ENCODE data around the gene GLI1. TPM values are rescaled to one million over a fixed set of nuclear protein-coding genes. Genes with fewer than 3 reads are reported as not detected.
"Not testable (repeated sequence)": the region's sequence is repeated elsewhere in the genome, so short reads cannot be mapped to it uniquely, and the experiment has no call there.

The GLI1 gene
- polyA plus RNA-seq: 1.0 to 1.4 TPM (median 1.2 TPM) in 3 replicates
- not detected for polyA plus RNA-seq (2011; ENCODE audit: low read depth)
- 0.17 and 0.70 TPM in 2 replicates for polyA plus RNA-seq (2011; cell fraction: cytosol; rRNA removed)
- 1.1 and 3.4 TPM in 2 replicates for polyA plus RNA-seq (2011; cell fraction: nucleus; rRNA removed)
- 0.07 and 2.9 TPM in 2 replicates for polyA plus RNA-seq (2012; ENCODE audit: low replicate concordance)
- 0.49 to 8.1 TPM (median 2.0 TPM) in 3 replicates for polyA minus RNA-seq
- polyA minus RNA-seq (2011; cell fraction: cytosol; rRNA and poly(A)+ RNA removed): not detected
- polyA minus RNA-seq (2011; cell fraction: nucleus; rRNA and poly(A)+ RNA removed): 0.21 and 1.4 TPM in 2 replicates

- Histone ChIP-seq H3K4me1 (ENCODE audit: control insufficient read depth, extremely low read depth, insufficient read depth, low read length) (peaks cover 44% of the 10 kb centered on the region), H3K9ac (ENCODE audit: control insufficient read depth, extremely low read depth, insufficient read depth, low read length) (peak within 1 kb of the TSS; percentile 76), H3K79me2 (ENCODE audit: control insufficient read depth, insufficient read depth, low read length) (no peaks in the 10 kb centered on the region), H3K27me3 (ENCODE audit: control insufficient read depth, extremely low read depth, insufficient read depth, low read length) (peaks cover 16% of the 10 kb centered on the region), H3K9me1 (ENCODE audit: control insufficient read depth, extremely low read depth, insufficient read depth, low read length) (no peaks in the 10 kb centered on the region), H3K27ac (ENCODE audit: control insufficient read depth, insufficient read depth, low read length) (peak within 1 kb of the TSS; percentile 91), H3K9me3 (ENCODE audit: control insufficient read depth, low read depth, low read length) (no peaks in the 10 kb centered on the region), H3K4me2 (ENCODE audit: control insufficient read depth, extremely low read depth, insufficient read depth, low read depth, low read length) (peak within 1 kb of the TSS; percentile 97), H3K36me3 (ENCODE audit: control insufficient read depth in 2 of 2, extremely low read depth in 1 of 2, insufficient read depth in 2 of 2, low read length in 2 of 2) (no peaks in the 10 kb centered on the region), H3K4me3 (ENCODE audit: control insufficient read depth in 2 of 3, extremely low read depth in 1 of 3, insufficient read depth in 2 of 3, low read depth in 1 of 3, low read length in 3 of 3) (peak within 1 kb of the TSS; percentile 50 to 96 (median 94)), H4K20me1 (ENCODE audit: control insufficient read depth, extremely low read depth, insufficient read depth, low read length) (no peaks in the 10 kb centered on the region), H2AFZ (ENCODE audit: control insufficient read depth, low read length) (peak within 1 kb of the TSS; percentile 97)
- dilution Hi-C loops (cut with MboI; ENCODE audit: extremely low pct_ligation_motif_present, low sequenced_read_pairs): no loop called here
- FAIRE-seq (no peak), DNase-seq (ENCODE audit: low read depth, low spot score) (no peak)
- TF ChIP-seq CTCF (optimal IDR thresholded peaks at IDR 0.05 in 1 of 3, IDR thresholded peaks at IDR 0.05 in 1 of 3, conservative IDR thresholded peaks at IDR 0.05 in 1 of 3; ENCODE audit: extremely low read depth in 1 of 3, insufficient read depth in 2 of 3, low read length in 3 of 3) (no peak), EZH2 (IDR thresholded peaks at IDR 0.05; ENCODE audit: low read length) (no peak)
These were observed at the start of gene GLI1 for GRCh38 chr12:57459750-57460467. TSS of gene GLI1 (plus strand) at chr12:57459785. CDS start at chr12:57463692, 3,907 bp downstream.

- H3K9me1 ChIP-seq (ENCODE audit: control insufficient read depth, extremely low read depth, insufficient read depth, low read length): no peaks in the 10 kb centered on the region
- TF ChIP-seq CTCF (optimal IDR thresholded peaks at IDR 0.05 in 1 of 3, IDR thresholded peaks at IDR 0.05 in 1 of 3, conservative IDR thresholded peaks at IDR 0.05 in 1 of 3; ENCODE audit: extremely low read depth in 1 of 3, insufficient read depth in 2 of 3, low read length in 3 of 3): no peak
- TF ChIP-seq EZH2 (IDR thresholded peaks at IDR 0.05; ENCODE audit: low read length): no peak
- H3K9ac ChIP-seq (ENCODE audit: control insufficient read depth, extremely low read depth, insufficient read depth, low read length): no peak overlapping the region
- H3K4me3 ChIP-seq (ENCODE audit: control insufficient read depth in 2 of 3, extremely low read depth in 1 of 3, insufficient read depth in 2 of 3, low read depth in 1 of 3, low read length in 3 of 3): no peak overlapping the region
- FAIRE-seq: no peak
- no peak overlapping the region for H3K27ac ChIP-seq (ENCODE audit: control insufficient read depth, insufficient read depth, low read length)
- H3K27me3 ChIP-seq (ENCODE audit: control insufficient read depth, extremely low read depth, insufficient read depth, low read length): no peaks in the 10 kb centered on the region
- no peak for DNase-seq (ENCODE audit: low read depth, low spot score)
- peaks cover 8% of the 10 kb centered on the region for H3K79me2 ChIP-seq (ENCODE audit: control insufficient read depth, insufficient read depth, low read length)
- H4K20me1 ChIP-seq (ENCODE audit: control insufficient read depth, extremely low read depth, insufficient read depth, low read length): no peaks in the 10 kb centered on the region
- no peak overlapping the region for H2AFZ ChIP-seq (ENCODE audit: control insufficient read depth, low read length)
- no peak overlapping the region for H3K4me2 ChIP-seq (ENCODE audit: control insufficient read depth, extremely low read depth, insufficient read depth, low read depth, low read length)
- H3K36me3 ChIP-seq (ENCODE audit: control insufficient read depth in 2 of 2, extremely low read depth in 1 of 2, insufficient read depth in 2 of 2, low read length in 2 of 2): no peaks in the 10 kb centered on the region
- no peaks in the 10 kb centered on the region for H3K4me1 ChIP-seq (ENCODE audit: control insufficient read depth, extremely low read depth, insufficient read depth, low read length)
- no peaks in the 10 kb centered on the region for H3K9me3 ChIP-seq (ENCODE audit: control insufficient read depth, low read depth, low read length)
- dilution Hi-C loops (cut with MboI; ENCODE audit: extremely low pct_ligation_motif_present, low sequenced_read_pairs): no loop called here
These were observed 49.1 kb upstream of the GLI1 start for GRCh38 chr12:57410534-57410933.

- H3K79me2 ChIP-seq (ENCODE audit: control insufficient read depth, insufficient read depth, low read length): peaks cover 17% of the 10 kb centered on the region
- H3K4me2 ChIP-seq (ENCODE audit: control insufficient read depth, extremely low read depth, insufficient read depth, low read depth, low read length); H3K9me1 ChIP-seq (ENCODE audit: control insufficient read depth, extremely low read depth, insufficient read depth, low read length); H3K9me3 ChIP-seq (ENCODE audit: control insufficient read depth, low read depth, low read length); H3K4me1 ChIP-seq (ENCODE audit: control insufficient read depth, extremely low read depth, insufficient read depth, low read length); dilution Hi-C loops (cut with MboI; ENCODE audit: extremely low pct_ligation_motif_present, low sequenced_read_pairs); H4K20me1 ChIP-seq (ENCODE audit: control insufficient read depth, extremely low read depth, insufficient read depth, low read length); DNase-seq (ENCODE audit: low read depth, low spot score); H3K4me3 ChIP-seq (ENCODE audit: control insufficient read depth in 2 of 3, extremely low read depth in 1 of 3, insufficient read depth in 2 of 3, low read depth in 1 of 3, low read length in 3 of 3); H3K9ac ChIP-seq (ENCODE audit: control insufficient read depth, extremely low read depth, insufficient read depth, low read length); H2AFZ ChIP-seq (ENCODE audit: control insufficient read depth, low read length); H3K36me3 ChIP-seq (ENCODE audit: control insufficient read depth in 2 of 2, extremely low read depth in 1 of 2, insufficient read depth in 2 of 2, low read length in 2 of 2); H3K27ac ChIP-seq (ENCODE audit: control insufficient read depth, insufficient read depth, low read length); H3K27me3 ChIP-seq (ENCODE audit: control insufficient read depth, extremely low read depth, insufficient read depth, low read length); FAIRE-seq: not testable (repeated sequence)
These were observed 45.4 kb upstream of the GLI1 start for GRCh38 chr12:57414160-57414559.
